GM11168 (cell line): Measurements from ENCODE around the gene GOLGA3.
"Not testable (repeated sequence)": the region's sequence is repeated elsewhere in the genome, so short reads cannot be mapped to it uniquely, and the experiment has no call there.

Source experiments
- in situ Hi-C: fragments of 300-500 bp; cut with MboI; formaldehyde crosslinking; loops from one replicate; pipeline ENCODE4 v1.12.0; 2022; ENCODE audit warnings: low sequenced_read_pairs; ENCODE audit not compliant: unreplicated experiment

GOLGA3 gene

GRCh38 chr12:132754160-132754932 is 74.3 kb downstream of the GOLGA3 start:
- in situ Hi-C loops = no loop called here

GRCh38 chr12:132753670-132754069 is 75.0 kb downstream of the GOLGA3 start:
- in situ Hi-C loops = not testable (repeated sequence)

- in situ Hi-C loops = no loop called here
Observed at GRCh38 chr12:132748319-132748718, 80.3 kb downstream of the GOLGA3 start.

- in situ Hi-C loops = no loop called here
Observed at GRCh38 chr12:132747896-132748295, 80.8 kb downstream of the GOLGA3 start.

- in situ Hi-C loops = no loop called here
Observed at GRCh38 chr12:132747395-132747794, 81.3 kb downstream of the GOLGA3 start.

- in situ Hi-C loops = no loop called here
Observed at GRCh38 chr12:132746613-132747012, 82.1 kb downstream of the GOLGA3 start.

- in situ Hi-C loops = no loop called here
Observed at GRCh38 chr12:132743831-132744230, 84.8 kb downstream of the GOLGA3 start.

GRCh38 chr12:132741620-132742019 is 87.0 kb downstream of the GOLGA3 start:
- in situ Hi-C loops = no loop called here

- in situ Hi-C loops = no loop called here
Observed at GRCh38 chr12:132740652-132741051, 88.0 kb downstream of the GOLGA3 start.

GRCh38 chr12:132740313-132740646 is 88.4 kb downstream of the GOLGA3 start:
- in situ Hi-C loops = no loop called here

- in situ Hi-C loops = no loop called here
Observed at GRCh38 chr12:132739600-132740312, 88.9 kb downstream of the GOLGA3 start.

GRCh38 chr12:132736913-132737312 is 91.8 kb downstream of the GOLGA3 start:
- in situ Hi-C loops = no loop called here

GRCh38 chr12:132736378-132736777 is 92.3 kb downstream of the GOLGA3 start:
- in situ Hi-C loops = no loop called here

- in situ Hi-C loops = no loop called here
Observed at GRCh38 chr12:132735496-132735895, 93.2 kb downstream of the GOLGA3 start.

GRCh38 chr12:132734206-132734605 is 94.5 kb downstream of the GOLGA3 start:
- in situ Hi-C loops = no loop called here

GRCh38 chr12:132731574-132731973 is 97.1 kb downstream of the GOLGA3 start:
- in situ Hi-C loops = no loop called here

- in situ Hi-C loops = no loop called here
Observed at GRCh38 chr12:132730353-132730752, 98.3 kb downstream of the GOLGA3 start.

- in situ Hi-C loops = no loop called here
Observed at GRCh38 chr12:132729541-132730320, 98.9 kb downstream of the GOLGA3 start.

- in situ Hi-C loops = no loop called here
Observed at GRCh38 chr12:132728502-132728901, 100.2 kb downstream of the GOLGA3 start.

GRCh38 chr12:132727091-132727794 is 101.4 kb downstream of the GOLGA3 start:
- in situ Hi-C loops = no loop called here
